H1 (cell line): Measurements from ENCODE around the gene ERVFRD-1. TPM values are rescaled to one million over a fixed set of nuclear protein-coding genes. Genes with fewer than 3 reads are reported as not detected.

Experiments
- CTCF ChIA-PET: fragments of 300-600 bp; sonication (Branson Sonifier 250); formaldehyde crosslinking; loops from one replicate; lab custom pipeline; 2021; ENCODE audit not compliant: partially characterized antibody; lab: Charles Lee
- POLR2A ChIA-PET: fragments of 300-600 bp; sonication (Branson Sonifier 250); formaldehyde crosslinking; loops from one replicate; lab custom pipeline; 2021; ENCODE audit warnings: inconsistent platforms; ENCODE audit not compliant: partially characterized antibody; lab: Charles Lee
- DNase-seq, 2 experiments: peaks; one replicate each; pipeline versions ENCODE4 v3.0.0 to v3.0.0-alpha.2; 2010 to 2022; ENCODE audit warnings: low spot score in 2 of 2, low read depth in 1 of 2, mixed read lengths in 1 of 2
- FAIRE-seq: peaks from 2 replicates; lab custom pipeline; 2011; peaks lifted over from hg19 to GRCh38; lab: Jason Lieb, UNC
- H2AFZ ChIP-seq: 2 replicates; pipeline ENCODE4 v1.8.1; 2012; ENCODE audit warnings: low read length, inconsistent platforms
- H2AK5ac ChIP-seq: 2 replicates; pipeline ENCODE4 v1.6.1; 2013; ENCODE audit warnings: low read depth, low read length
- H2BK120ac ChIP-seq: replicated peaks from 2 replicates; pipeline ENCODE3; 2013; ENCODE audit warnings: low read depth, low read length, inconsistent platforms
- H2BK12ac ChIP-seq: 2 replicates; pipeline ENCODE4 v1.6.1; 2013; ENCODE audit warnings: low read depth, low read length
- H2BK15ac ChIP-seq: 2 replicates; pipeline ENCODE4 v1.6.1; 2013; ENCODE audit warnings: low read length
- H2BK20ac ChIP-seq: 2 replicates; pipeline ENCODE4 v1.6.1; 2013; ENCODE audit warnings: low read length
- H2BK5ac ChIP-seq: 2 replicates; pipeline ENCODE4 v1.6.1; 2013; ENCODE audit warnings: low read depth, low read length
- H3K14ac ChIP-seq: 2 replicates; pipeline ENCODE4 v1.6.1; 2013; ENCODE audit warnings: inconsistent platforms; ENCODE audit not compliant: insufficient read length
- H3K18ac ChIP-seq: 2 replicates; pipeline ENCODE4 v1.6.1; 2013; ENCODE audit warnings: low read length; ENCODE audit errors: extremely low read depth
- H3K23ac ChIP-seq: 2 replicates; pipeline ENCODE4 v1.6.1; 2013; ENCODE audit warnings: inconsistent platforms; ENCODE audit not compliant: insufficient read length
- H3K23me2 ChIP-seq: 2 replicates; pipeline ENCODE4 v1.6.1; 2013; ENCODE audit warnings: low read depth, low read length
- H3K27ac ChIP-seq: 2 replicates; pipeline ENCODE4 v1.6.1; 2011; ENCODE audit warnings: low read depth, low read length, inconsistent platforms
- H3K27me3 ChIP-seq, 4 experiments: replicated peaks in 1 of 4; 1 replicate in 1 of 4; 2 replicates in 3 of 4; pipeline versions ENCODE4 v1.6.1 to v1.8.1; 2011 to 2013; ENCODE audit warnings: low read length in 3 of 4, mild to moderate bottlenecking in 3 of 4, inconsistent platforms in 2 of 4, mixed read lengths in 2 of 4, moderate library complexity in 1 of 4; ENCODE audit not compliant: control insufficient read depth in 3 of 4, insufficient read depth in 3 of 4; ENCODE audit errors: extremely low read depth in 1 of 4
- H3K36me3 ChIP-seq, 4 experiments: 2 replicates each; pipeline versions ENCODE4 v1.6.1 to v1.8.1; 2011 to 2013; ENCODE audit warnings: mild to moderate bottlenecking in 4 of 4, low read length in 3 of 4, moderate library complexity in 2 of 4, control low read depth in 1 of 4, inconsistent platforms in 1 of 4; ENCODE audit not compliant: insufficient read depth in 4 of 4, control insufficient read depth in 2 of 4
- H3K4ac ChIP-seq: replicated peaks from 2 replicates; pipeline ENCODE3; 2013; ENCODE audit warnings: low read length, low read depth, mixed read lengths, inconsistent platforms; ENCODE audit not compliant: insufficient read length
- H3K4me1 ChIP-seq, 4 experiments: replicated peaks in 1 of 4; 1 replicate in 1 of 4; 2 replicates in 3 of 4; pipeline versions ENCODE4 v1.6.1 to v1.8.1; 2011 to 2013; ENCODE audit warnings: low read length in 3 of 4, inconsistent platforms in 2 of 4, mixed read lengths in 1 of 4; ENCODE audit not compliant: insufficient read depth in 4 of 4, control insufficient read depth in 3 of 4
- H3K4me2 ChIP-seq, 2 experiments: 2 replicates each; pipeline versions ENCODE4 v1.6.1 to v1.8.1; 2011 to 2013; ENCODE audit warnings: low read depth in 2 of 2, low read length in 2 of 2, control low read depth in 1 of 2, inconsistent platforms in 1 of 2, mild to moderate bottlenecking in 1 of 2; ENCODE audit not compliant: insufficient read depth in 1 of 2
- H3K4me3 ChIP-seq, 4 experiments: fragments of 200-600, 300-600 bp in 1 of 4; sonication (generic), shearing (Covaris generic), sonication (Bioruptor Twin) in 1 of 4; 2 replicates each; pipeline versions ENCODE4 v1.5.1 to v1.8.1; 2011 to 2016; ENCODE audit warnings: low read length in 4 of 4, low read depth in 3 of 4, control low read depth in 2 of 4, inconsistent platforms in 2 of 4, mild to moderate bottlenecking in 2 of 4, mixed read lengths in 1 of 4, moderate library complexity in 1 of 4; ENCODE audit not compliant: insufficient read depth in 2 of 4; ENCODE audit errors: extremely low read depth in 1 of 4
- H3K56ac ChIP-seq: replicated peaks from 2 replicates; pipeline ENCODE3; 2013; ENCODE audit warnings: low read depth, mild to moderate bottlenecking, mixed read lengths, low read length, inconsistent platforms; ENCODE audit not compliant: insufficient read length
- H3K79me1 ChIP-seq: 2 replicates; pipeline ENCODE4 v1.6.1; 2013; ENCODE audit warnings: low read depth, low read length, control low read depth
- H3K79me2 ChIP-seq, 2 experiments: 2 replicates each; pipeline versions ENCODE4 v1.6.1 to v1.8.1; 2012 to 2013; ENCODE audit warnings: low read length in 2 of 2, mild to moderate bottlenecking in 2 of 2, inconsistent platforms in 1 of 2; ENCODE audit not compliant: insufficient read depth in 2 of 2, control insufficient read depth in 1 of 2
- H3K9ac ChIP-seq, 4 experiments: replicated peaks in 1 of 4; 1 replicate in 1 of 4; 2 replicates in 3 of 4; pipeline versions ENCODE4 v1.6.1 to v1.8.1; 2011 to 2013; ENCODE audit warnings: low read depth in 3 of 4, low read length in 3 of 4, control low read depth in 2 of 4, mild to moderate bottlenecking in 2 of 4, moderate library complexity in 2 of 4, inconsistent platforms in 1 of 4; ENCODE audit errors: extremely low read depth in 1 of 4
- H3K9me3 ChIP-seq, 2 experiments: 2 replicates each; pipeline versions ENCODE4 v1.6.1 to v1.8.1; 2012 to 2013; ENCODE audit warnings: mild to moderate bottlenecking in 2 of 2, moderate library complexity in 2 of 2, control low read depth in 1 of 2, inconsistent platforms in 1 of 2, low read depth in 1 of 2, low read length in 1 of 2, mixed read lengths in 1 of 2; ENCODE audit not compliant: insufficient read depth in 2 of 2
- H4K20me1 ChIP-seq, 2 experiments: replicated peaks in 1 of 2; 2 replicates each; pipeline versions ENCODE3 to v1.8.1; 2011 to 2013; ENCODE audit warnings: inconsistent platforms in 2 of 2, low read length in 2 of 2, mild to moderate bottlenecking in 1 of 2; ENCODE audit not compliant: insufficient read depth in 2 of 2, control insufficient read depth in 1 of 2
- H4K5ac ChIP-seq: 2 replicates; pipeline ENCODE4 v1.6.1; 2013; ENCODE audit warnings: low read length, low read depth, mixed read lengths, inconsistent platforms; ENCODE audit not compliant: insufficient read length
- H4K8ac ChIP-seq: 2 replicates; pipeline ENCODE4 v1.8.0; 2013; ENCODE audit warnings: mild to moderate bottlenecking, moderate library complexity, low read length, inconsistent platforms; ENCODE audit not compliant: insufficient read depth; ENCODE audit errors: extremely low read depth
- H4K91ac ChIP-seq: replicated peaks from 2 replicates; pipeline ENCODE3; 2013; ENCODE audit warnings: low read length, mixed read lengths, inconsistent platforms; ENCODE audit not compliant: insufficient read length
- ASH2L ChIP-seq: fragments of 200-600, 300-600 bp; sonication (generic); IDR thresholded peaks from one replicate; pipeline ENCODE4 v1.7.1; 2017; ENCODE audit warnings: low read length
- CBX8 ChIP-seq: fragments of 300-800, 300-1000 bp; sonication (generic); IDR thresholded peaks from 2 replicates; pipeline ENCODE4 v1.7.1; 2016; ENCODE audit warnings: low read depth, low read length, borderline replicate concordance
- GABPA ChIP-seq: IDR thresholded peaks from 2 replicates; pipeline ENCODE4 v1.6.1; 2011; ENCODE audit warnings: mild to moderate bottlenecking, low read length, moderate library complexity, borderline replicate concordance; ENCODE audit not compliant: insufficient read depth
- HDAC2 ChIP-seq, 2 experiments: fragments of 300-600 bp in 1 of 2; sonication (generic) in 1 of 2; IDR thresholded peaks; 2 replicates each; pipeline ENCODE4 v1.6.1; 2011 to 2012; ENCODE audit warnings: low read depth in 2 of 2, low read length in 2 of 2, mild to moderate bottlenecking in 2 of 2, moderate library complexity in 2 of 2, borderline replicate concordance in 1 of 2, inconsistent platforms in 1 of 2
- HDAC6 ChIP-seq: IDR thresholded peaks from one replicate; pipeline ENCODE4 v1.7.1; 2012; ENCODE audit warnings: low read depth, mild to moderate bottlenecking, inconsistent platforms, low read length, moderate library complexity
- KDM4A ChIP-seq: IDR thresholded peaks from one replicate; pipeline ENCODE4 v1.7.1; 2012; ENCODE audit warnings: low read depth, mild to moderate bottlenecking, moderate library complexity, low read length, inconsistent platforms; ENCODE audit not compliant: severe bottlenecking
- KDM5A ChIP-seq: fragments of 200-600 bp; IDR thresholded peaks from 2 replicates; pipeline ENCODE4 v1.7.1; 2012; ENCODE audit warnings: mild to moderate bottlenecking, low read length, inconsistent platforms, mixed read lengths
- RAD21 ChIP-seq, 2 experiments: IDR thresholded peaks in 1 of 2; conservative IDR thresholded peaks in 1 of 2; 2 replicates each; pipeline ENCODE4 v1.6.1; 2011; ENCODE audit warnings: low read depth in 2 of 2, low read length in 2 of 2, improper control_type of control experiment in 1 of 2, inconsistent platforms in 1 of 2, mild to moderate bottlenecking in 1 of 2, moderate library complexity in 1 of 2
- SP4 ChIP-seq: IDR thresholded peaks from 2 replicates; pipeline ENCODE4 v1.6.1; 2012; ENCODE audit warnings: low read length, inconsistent platforms
- TBP ChIP-seq: IDR thresholded peaks from 2 replicates; pipeline ENCODE4 v1.6.1; 2011; ENCODE audit warnings: low read depth, low read length, improper control_type of control experiment
- TEAD4 ChIP-seq: IDR thresholded peaks from 2 replicates; pipeline ENCODE4 v1.6.1; 2012; ENCODE audit warnings: low read depth, low read length, inconsistent platforms, mixed read lengths
- WGBS, 2 experiments: shearing (Covaris generic) in 1 of 2; methylation state at CpG; one replicate each; pipeline versions ENCODE4 v1.1.6 to v1.1.7; 2013 to 2015; ENCODE audit warnings: low lambda C conversion rate in 2 of 2, mixed read lengths in 2 of 2, inconsistent platforms in 1 of 2, low coverage in 1 of 2, missing lambda C conversion rate in 1 of 2; ENCODE audit not compliant: insufficient replicate concordance in 2 of 2, insufficient coverage in 1 of 2, insufficient read length in 1 of 2; ENCODE audit errors: extremely low coverage in 1 of 2, missing lambda C conversion rate in 1 of 2; 5-methylcytosine and 5-hydroxymethylcytosine counted together
- polyA plus RNA-seq, 7 experiments: library from polyadenylated mRNA; depleted of rRNA in 3 of 7; stranded (reverse) in 5 of 7; unstranded in 2 of 7; fragments of >200 nt in 5 of 7; fragments of 200-250 nt in 2 of 7; gene quantifications; 1 replicate in 5 of 7; 2 replicates in 1 of 7; 4 replicates in 1 of 7; pipeline versions ENCODE4 v1.2.1 to v1.2.3, GENCODE V29; 2011 to 2013; ENCODE audit warnings: missing spikeins in 2 of 7, mixed read lengths in 2 of 7
- total RNA-seq: library from RNA; stranded (reverse); fragmentation: NEBNext Ultra II Directional; extraction: Animal tissue kit (Norgen Biotek cat#: 25700); gene quantifications from 2 replicates; pipeline ENCODE4 v1.2.1, GENCODE V29; 2021

The ERVFRD-1 gene
- total and polyA plus RNA-seq, 2 of the 8 experiments (the other 6 are each of a cell fraction or from before 2014, with no cell fraction given) = not detected

GRCh38 chr6:11132194-11132888 lies 20.8 kb upstream of the ERVFRD-1 start:
- Histone ChIP-seq H3K27ac (no peak overlapping the region), H3K23me2 (no peaks in the 10 kb centered on the region), H3K4me3 (no peak overlapping the region), H3K79me2 (peaks cover 0 to 16% of the 10 kb centered on the region in 2 experiments; a peak in 1 of 4 replicates), H2BK15ac (no peak overlapping the region), H3K56ac (no peak overlapping the region), H2BK120ac (no peak overlapping the region), H3K4me2 (no peak overlapping the region), H3K4ac (no peak overlapping the region), H2BK12ac (no peak overlapping the region), H4K20me1 (peaks cover 2 to 5% of the 10 kb centered on the region in 2 experiments), H2BK20ac (no peak overlapping the region), H2AK5ac (no peak overlapping the region), H3K14ac (no peak overlapping the region), H3K79me1 (peaks cover 5% of the 10 kb centered on the region), H3K4me1 (peaks cover 0 to 5% (median 1%) of the 10 kb centered on the region in 4 experiments; a peak in 4 of 7 replicates), H3K23ac (no peak overlapping the region), H2BK5ac (no peak overlapping the region), H3K9ac (no peak overlapping the region), H4K5ac (no peak overlapping the region), H3K36me3 (peaks cover 0 to 13% (median 4%) of the 10 kb centered on the region in 4 experiments; a peak in 6 of 8 replicates), H4K91ac (no peak overlapping the region), H2AFZ (no peak overlapping the region), H3K27me3 (no peaks in the 10 kb centered on the region), H3K18ac (no peak overlapping the region), H4K8ac (no peak overlapping the region), H3K9me3 (no peaks in the 10 kb centered on the region)
- ChIA-PET POLR2A (interaction anchor here (0.6 kb wide), 1 partner anchor 21 kb away, joined by 3 read pairs; no protein-coding TSS in a partner anchor), CTCF (interaction anchor here (1.5 kb wide), 1 partner anchor 364 kb away, joined by 3 read pairs; no protein-coding TSS in a partner anchor)
- 85% methylated on average over 6 of the region's 6 CpGs; no CpG with 5 or more reads in 1 of the 2 experiments for WGBS, 2 experiments
- no peak for DNase-seq
- FAIRE-seq = no peak
- TF ChIP-seq ASH2L = no peak
- TF ChIP-seq GABPA = no peak
- TF ChIP-seq TBP = no peak
- no peak for TF ChIP-seq HDAC6
- no peak for TF ChIP-seq SP4
- TF ChIP-seq KDM5A = no peak
- no peak for TF ChIP-seq CBX8
- TF ChIP-seq KDM4A = no peak
- TF ChIP-seq RAD21 (IDR thresholded peaks at IDR 0.05 in 1 of 2, conservative IDR thresholded peaks at IDR 0.05 in 1 of 2; ENCODE audit: low read depth in 2 of 2, low read length in 2 of 2) = no peak
- no peak for TF ChIP-seq HDAC2 (IDR thresholded peaks at IDR 0.05; ENCODE audit: borderline replicate concordance in 1 of 2, low read depth in 2 of 2, low read length in 2 of 2)
- no peak for TF ChIP-seq TEAD4
